K562 (cell line): Measurements from ENCODE around the gene RNF41. TPM values are rescaled to one million over a fixed set of nuclear protein-coding genes. Genes with fewer than 3 reads are reported as not detected.

Experiments used
- CBFA2T3 ChIP-seq: fragments of 450-650 bp; IDR thresholded peaks from 2 replicates; pipeline ENCODE4 v1.6.1; 2017
- ELF4 ChIP-seq: fragments of 450-650 bp; formaldehyde crosslinking; IDR thresholded peaks from 2 replicates; pipeline ENCODE4 v1.4.0; 2022; ENCODE audit warnings: missing genetic modification characterization
- FOSL1 ChIP-seq: fragments of 200-800 bp; sonication (Bioruptor generic); conservative IDR thresholded peaks from 2 replicates; pipeline ENCODE4 v1.6.1; 2016; ENCODE audit warnings: missing genetic modification characterization, missing compliant biosample characterization
- MAFF ChIP-seq: IDR thresholded peaks from 2 replicates; pipeline ENCODE4 v1.6.1; 2012; ENCODE audit warnings: low read length, improper control_type of control experiment
- MAFK ChIP-seq: IDR thresholded peaks from 2 replicates; pipeline ENCODE4 v1.6.1; 2011; ENCODE audit warnings: low read length, improper control_type of control experiment
- MEF2D ChIP-seq: conservative IDR thresholded peaks from 2 replicates; pipeline ENCODE4 v1.6.1; 2016; ENCODE audit warnings: low read depth, missing genetic modification characterization, missing compliant biosample characterization
- NFIX ChIP-seq: fragments of 250-450 bp; sonication (Bioruptor Pico); IDR thresholded peaks from 2 replicates; pipeline ENCODE4 v1.4.0; 2020; ENCODE audit warnings: low read depth, mild to moderate bottlenecking, moderate library complexity
- NR2C2 ChIP-seq, 2 experiments: fragments of 200-800 bp in 1 of 2; sonication (Bioruptor generic) in 1 of 2; sonication (generic) in 1 of 2; formaldehyde crosslinking in 1 of 2; IDR thresholded peaks; 2 replicates each; pipeline versions ENCODE4 v1.6.1 to v1.8.0; 2016 to 2022; ENCODE audit warnings: mild to moderate bottlenecking in 1 of 2, missing compliant biosample characterization in 1 of 2, missing genetic modification characterization in 1 of 2, missing genetic modification reagents in 1 of 2
- SMAD4 ChIP-seq: fragments of 250-450 bp; sonication (Bioruptor Pico); conservative IDR thresholded peaks from 2 replicates; pipeline ENCODE4 v1.8.0; 2021; ENCODE audit warnings: inconsistent platforms, mild to moderate bottlenecking, moderate library complexity
- SMARCE1 ChIP-seq: fragments of 450-650 bp; IDR thresholded peaks from 2 replicates; pipeline ENCODE4 v1.7.1; 2016; ENCODE audit warnings: mild to moderate bottlenecking
- TCF3 ChIP-seq: sonication (generic); formaldehyde crosslinking; IDR thresholded peaks from 2 replicates; pipeline ENCODE4 v1.4.0; 2020; ENCODE audit warnings: mild to moderate bottlenecking, missing genetic modification reagents
- ZNF316 ChIP-seq: fragments of 450-650 bp; IDR thresholded peaks from 2 replicates; pipeline ENCODE4 v1.6.1; 2016
- ZNF41 ChIP-seq: fragments of 250-450 bp; sonication (Bioruptor Pico); conservative IDR thresholded peaks from 2 replicates; pipeline ENCODE4 v1.4.0; 2020; ENCODE audit warnings: mild to moderate bottlenecking
- ZNF766 ChIP-seq: fragments of 200-800 bp; sonication (Bioruptor generic); conservative IDR thresholded peaks from 2 replicates; pipeline ENCODE4 v1.6.1; 2016; ENCODE audit warnings: missing genetic modification characterization, missing compliant biosample characterization
- polyA plus RNA-seq, 8 experiments: library from polyadenylated mRNA; depleted of rRNA in 4 of 8; stranded (reverse) in 5 of 8; unstranded in 3 of 8; fragments of >200 nt; fragmentation: Nextera tagmentation in 2 of 8; fragmentation: Illumina TruSeq in 1 of 8; extraction: Ambion mirVana in 2 of 8; extraction: Trizol in 1 of 8; gene quantifications; 2 replicates each; pipeline versions ENCODE4 v1.2.1 to v1.2.3, GENCODE V29; 2011 to 2014; ENCODE audit warnings: inconsistent platforms in 1 of 8, missing spikeins in 1 of 8
- total RNA-seq, 7 experiments: library from RNA; depleted of rRNA in 6 of 7; stranded (reverse); fragments of >200 nt in 6 of 7; fragmentation: Illumina TruSeq in 2 of 7; extraction: Trizol in 2 of 7; gene quantifications; 2 replicates each; pipeline versions ENCODE4 v1.2.1 to v1.2.3, GENCODE V29; 2011 to 2021; ENCODE audit warnings: low replicate concordance in 1 of 7
- TF ChIP-seq, protein P1 (sequence below): fragments of 450-650 bp; formaldehyde crosslinking; IDR thresholded peaks from 2 replicates; pipeline ENCODE4 v1.4.0; 2022; ENCODE audit warnings: mild to moderate bottlenecking, moderate library complexity
- TF ChIP-seq, protein P2 (sequence below): fragments of 450-650 bp; IDR thresholded peaks from 2 replicates; pipeline ENCODE4 v1.6.1; 2017; ENCODE audit warnings: antibody characterized with exemption, mild to moderate bottlenecking
- TF ChIP-seq, protein P3 (sequence below), 2 experiments: IDR thresholded peaks in 1 of 2; conservative IDR thresholded peaks in 1 of 2; 2 replicates each; pipeline ENCODE4 v1.6.1; 2016; ENCODE audit warnings: low read depth in 2 of 2, mild to moderate bottlenecking in 1 of 2, missing compliant biosample characterization in 1 of 2, missing genetic modification characterization in 1 of 2, moderate library complexity in 1 of 2
- TF ChIP-seq, protein P4 (sequence below): IDR thresholded peaks from 2 replicates; pipeline ENCODE4 v1.6.1; 2012; ENCODE audit warnings: low read depth, low read length, improper control_type of control experiment, borderline replicate concordance

RNF41 gene
- total and polyA plus RNA-seq, 9 of the 15 experiments (the other 6 are each of a cell fraction or from before 2014, with no cell fraction given): 28.2 to 46.8 (median 33.8) TPM

DNA sequence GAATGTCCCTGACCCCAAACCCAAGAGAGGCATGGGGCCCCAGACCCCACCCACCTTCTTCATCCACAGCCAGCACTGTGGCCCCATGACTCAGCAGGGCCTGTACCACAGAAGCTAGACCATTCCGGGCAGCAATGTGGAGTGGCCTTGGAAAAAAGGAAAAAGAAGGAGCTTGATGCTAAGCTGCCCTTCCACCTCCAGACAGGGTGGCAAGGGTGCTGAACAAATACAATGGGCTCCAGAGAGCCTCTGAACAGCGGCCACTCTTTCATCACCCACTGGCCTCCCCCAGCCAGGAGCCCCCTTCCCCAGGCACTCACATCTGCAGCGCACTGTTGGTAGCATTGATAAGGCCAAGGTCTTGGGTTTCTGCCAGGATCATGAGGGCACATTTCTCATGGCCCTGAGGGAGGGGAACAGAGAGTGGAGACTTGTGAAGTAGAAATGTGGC is 22.0 kb upstream of the RNF41 start (continued):
- TF ChIP-seq, protein P1, sequence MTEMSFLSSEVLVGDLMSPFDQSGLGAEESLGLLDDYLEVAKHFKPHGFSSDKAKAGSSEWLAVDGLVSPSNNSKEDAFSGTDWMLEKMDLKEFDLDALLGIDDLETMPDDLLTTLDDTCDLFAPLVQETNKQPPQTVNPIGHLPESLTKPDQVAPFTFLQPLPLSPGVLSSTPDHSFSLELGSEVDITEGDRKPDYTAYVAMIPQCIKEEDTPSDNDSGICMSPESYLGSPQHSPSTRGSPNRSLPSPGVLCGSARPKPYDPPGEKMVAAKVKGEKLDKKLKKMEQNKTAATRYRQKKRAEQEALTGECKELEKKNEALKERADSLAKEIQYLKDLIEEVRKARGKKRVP (CRISPR knock-in tag): 0 out of 2 replicates have a peak, but pooled peaks have one; percentile 42
- TF ChIP-seq SMAD4 (CRISPR knock-in tag) (peak; percentile 57; the same call in 1 of the 2 replicates), MEF2D (tag) (no peak), MAFF (peak; percentile 57; the same call in 1 of the 2 replicates), CBFA2T3 (peak; percentile 61), ZNF766 (0 out of 2 replicates have a peak, but pooled peaks have one; percentile 26), NFIX (CRISPR knock-in tag) (no peak), FOSL1 (tag) (peak; percentile 58; the same call in 1 of the 2 replicates), MAFK (peak; percentile 64; the same call in 1 of the 2 replicates), TCF3 (CRISPR knock-in tag) (peak; percentile 37; the same call in 1 of the 2 replicates), SMARCE1 (peak; percentile 70), ELF4 (CRISPR knock-in tag) (peak; percentile 52; the same call in 1 of the 2 replicates), ZNF316 (peak; percentile 70), ZNF41 (CRISPR knock-in tag) (0 out of 2 replicates have a peak, but pooled peaks have one; percentile 5), NR2C2 (CRISPR knock-in tag; IDR thresholded peaks at IDR 0.05) (no peak), NR2C2 (tag; IDR thresholded peaks at IDR 0.05) (peak; percentile 74)
- TF ChIP-seq, protein P2, sequence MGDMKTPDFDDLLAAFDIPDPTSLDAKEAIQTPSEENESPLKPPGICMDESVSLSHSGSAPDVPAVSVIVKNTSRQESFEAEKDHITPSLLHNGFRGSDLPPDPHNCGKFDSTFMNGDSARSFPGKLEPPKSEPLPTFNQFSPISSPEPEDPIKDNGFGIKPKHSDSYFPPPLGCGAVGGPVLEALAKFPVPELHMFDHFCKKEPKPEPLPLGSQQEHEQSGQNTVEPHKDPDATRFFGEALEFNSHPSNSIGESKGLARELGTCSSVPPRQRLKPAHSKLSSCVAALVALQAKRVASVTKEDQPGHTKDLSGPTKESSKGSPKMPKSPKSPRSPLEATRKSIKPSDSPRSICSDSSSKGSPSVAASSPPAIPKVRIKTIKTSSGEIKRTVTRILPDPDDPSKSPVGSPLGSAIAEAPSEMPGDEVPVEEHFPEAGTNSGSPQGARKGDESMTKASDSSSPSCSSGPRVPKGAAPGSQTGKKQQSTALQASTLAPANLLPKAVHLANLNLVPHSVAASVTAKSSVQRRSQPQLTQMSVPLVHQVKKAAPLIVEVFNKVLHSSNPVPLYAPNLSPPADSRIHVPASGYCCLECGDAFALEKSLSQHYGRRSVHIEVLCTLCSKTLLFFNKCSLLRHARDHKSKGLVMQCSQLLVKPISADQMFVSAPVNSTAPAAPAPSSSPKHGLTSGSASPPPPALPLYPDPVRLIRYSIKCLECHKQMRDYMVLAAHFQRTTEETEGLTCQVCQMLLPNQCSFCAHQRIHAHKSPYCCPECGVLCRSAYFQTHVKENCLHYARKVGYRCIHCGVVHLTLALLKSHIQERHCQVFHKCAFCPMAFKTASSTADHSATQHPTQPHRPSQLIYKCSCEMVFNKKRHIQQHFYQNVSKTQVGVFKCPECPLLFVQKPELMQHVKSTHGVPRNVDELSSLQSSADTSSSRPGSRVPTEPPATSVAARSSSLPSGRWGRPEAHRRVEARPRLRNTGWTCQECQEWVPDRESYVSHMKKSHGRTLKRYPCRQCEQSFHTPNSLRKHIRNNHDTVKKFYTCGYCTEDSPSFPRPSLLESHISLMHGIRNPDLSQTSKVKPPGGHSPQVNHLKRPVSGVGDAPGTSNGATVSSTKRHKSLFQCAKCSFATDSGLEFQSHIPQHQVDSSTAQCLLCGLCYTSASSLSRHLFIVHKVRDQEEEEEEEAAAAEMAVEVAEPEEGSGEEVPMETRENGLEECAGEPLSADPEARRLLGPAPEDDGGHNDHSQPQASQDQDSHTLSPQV: peak; percentile 88
- TF ChIP-seq, protein P3, sequence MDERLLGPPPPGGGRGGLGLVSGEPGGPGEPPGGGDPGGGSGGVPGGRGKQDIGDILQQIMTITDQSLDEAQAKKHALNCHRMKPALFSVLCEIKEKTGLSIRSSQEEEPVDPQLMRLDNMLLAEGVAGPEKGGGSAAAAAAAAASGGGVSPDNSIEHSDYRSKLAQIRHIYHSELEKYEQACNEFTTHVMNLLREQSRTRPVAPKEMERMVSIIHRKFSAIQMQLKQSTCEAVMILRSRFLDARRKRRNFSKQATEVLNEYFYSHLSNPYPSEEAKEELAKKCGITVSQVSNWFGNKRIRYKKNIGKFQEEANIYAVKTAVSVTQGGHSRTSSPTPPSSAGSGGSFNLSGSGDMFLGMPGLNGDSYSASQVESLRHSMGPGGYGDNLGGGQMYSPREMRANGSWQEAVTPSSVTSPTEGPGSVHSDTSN (CRISPR knock-in tag; IDR thresholded peaks at IDR 0.05; ENCODE audit: low read depth): no peak
- TF ChIP-seq, protein P3 (tag; conservative IDR thresholded peaks at IDR 0.05; ENCODE audit: low read depth): peak; percentile 33; the same call in 1 of the 2 replicates
- TF ChIP-seq, protein P4, sequence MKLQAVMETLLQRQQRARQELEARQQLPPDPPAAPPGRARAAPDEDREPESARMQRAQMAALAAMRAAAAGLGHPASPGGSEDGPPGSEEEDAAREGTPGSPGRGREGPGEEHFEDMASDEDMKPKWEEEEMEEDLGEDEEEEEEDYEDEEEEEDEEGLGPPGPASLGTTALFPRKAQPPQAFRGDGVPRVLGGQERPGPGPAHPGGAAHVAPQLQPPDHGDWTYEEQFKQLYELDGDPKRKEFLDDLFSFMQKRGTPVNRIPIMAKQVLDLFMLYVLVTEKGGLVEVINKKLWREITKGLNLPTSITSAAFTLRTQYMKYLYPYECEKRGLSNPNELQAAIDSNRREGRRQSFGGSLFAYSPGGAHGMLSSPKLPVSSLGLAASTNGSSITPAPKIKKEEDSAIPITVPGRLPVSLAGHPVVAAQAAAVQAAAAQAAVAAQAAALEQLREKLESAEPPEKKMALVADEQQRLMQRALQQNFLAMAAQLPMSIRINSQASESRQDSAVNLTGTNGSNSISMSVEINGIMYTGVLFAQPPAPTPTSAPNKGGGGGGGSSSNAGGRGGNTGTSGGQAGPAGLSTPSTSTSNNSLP: no peak
